ENCODE measurements around the gene DIP2B.

GRCh38 chr12:50725011-50725942 is 220.5 kb downstream of the DIP2B start:
- TF ChIP-seq POLR2AphosphoS5 (IDR thresholded peaks at IDR 0.05) (no peak), CTCF (IDR thresholded peaks at IDR 0.05) (no peak), POLR2A (IDR thresholded peaks at IDR 0.05) (no peak)
